Measurements from ENCODE around the gene ADGRG3. TPM values are rescaled to one million over a fixed set of nuclear protein-coding genes. Genes with fewer than 3 reads are reported as not detected.

The ADGRG3 gene
- polyA plus RNA-seq, 4 donors = 0.45 to 8.6 (median 1.1) TPM

DNA sequence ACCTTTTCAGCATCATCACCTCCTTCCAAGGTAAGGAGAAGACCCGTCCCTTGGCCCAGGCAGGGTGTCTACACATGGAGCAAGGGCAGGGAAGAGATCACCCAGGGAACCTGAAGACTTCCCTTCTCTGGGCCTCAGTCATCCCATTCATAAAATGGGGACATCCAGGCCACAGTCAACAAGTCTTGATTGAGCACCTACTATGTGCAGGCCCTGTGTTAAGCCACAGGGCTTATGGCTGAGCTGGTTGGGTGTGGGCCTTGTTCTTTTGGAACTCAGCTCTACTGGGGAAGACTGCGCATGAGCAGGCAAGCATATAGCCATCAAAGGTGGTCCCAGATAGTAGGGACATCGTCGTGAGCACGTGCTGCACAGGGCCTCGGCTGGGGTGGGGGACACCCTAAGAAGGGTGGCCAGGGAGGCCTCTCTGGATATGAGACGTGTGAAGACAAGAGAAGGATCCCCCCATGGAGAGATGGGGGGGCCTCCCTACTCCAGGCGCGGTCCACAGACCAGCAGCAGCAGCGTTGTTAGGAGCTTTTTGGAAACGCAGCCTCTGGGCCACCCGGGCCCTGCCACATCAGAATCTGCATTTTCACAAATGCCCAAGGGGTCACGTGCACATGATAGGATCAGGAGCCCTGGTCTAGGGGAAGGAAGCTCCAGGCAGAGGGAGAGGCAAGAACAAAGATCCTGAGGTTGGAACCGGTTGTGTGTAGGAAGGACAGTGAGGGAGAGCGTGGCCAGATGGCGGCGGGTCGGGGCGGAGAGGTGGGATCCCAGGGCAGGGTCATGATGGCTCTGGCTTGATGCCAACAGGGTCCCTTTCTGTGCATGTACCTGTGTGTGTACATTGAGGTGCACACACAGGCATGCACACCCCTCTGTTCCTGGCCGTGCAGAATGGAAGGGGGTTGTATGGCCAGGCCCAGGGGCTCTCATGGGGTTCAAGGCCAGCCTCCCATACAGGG lies 5.9 kb upstream of the ADGRG3 start:
- H3K4me1 ChIP-seq (ENCODE audit: control insufficient read depth in 3 of 3, insufficient read depth in 2 of 3, low read depth in 1 of 3, low read length in 2 of 3) = no peaks in the 10 kb centered on the region
- no peak overlapping the region for H3K27ac ChIP-seq (ENCODE audit: low read depth in 1 of 3, low read length in 2 of 3)
- H3K27me3 ChIP-seq (ENCODE audit: control insufficient read depth in 3 of 3, insufficient read depth in 3 of 3, low read length in 3 of 3) = no peaks in the 10 kb centered on the region
- H3K9me3 ChIP-seq (ENCODE audit: control insufficient read depth in 2 of 2, insufficient read depth in 1 of 2, low read depth in 1 of 2, low read length in 1 of 2) = no peaks in the 10 kb centered on the region
- WGBS, 3 donors = 88 to 91% (median 89%) methylated on average over 20 of the region's 20 CpGs
- no peak overlapping the region for H3K4me3 ChIP-seq (ENCODE audit: low read depth in 1 of 3, low read length in 3 of 3)
- DNase-seq (no peak), FAIRE-seq (no peak)
- peaks cover 0 to 86% (median 8%) of the 10 kb centered on the region in 3 donors for H3K36me3 ChIP-seq (ENCODE audit: control insufficient read depth in 3 of 3, insufficient read depth in 2 of 3, low read depth in 1 of 3, low read length in 3 of 3)

DNA sequence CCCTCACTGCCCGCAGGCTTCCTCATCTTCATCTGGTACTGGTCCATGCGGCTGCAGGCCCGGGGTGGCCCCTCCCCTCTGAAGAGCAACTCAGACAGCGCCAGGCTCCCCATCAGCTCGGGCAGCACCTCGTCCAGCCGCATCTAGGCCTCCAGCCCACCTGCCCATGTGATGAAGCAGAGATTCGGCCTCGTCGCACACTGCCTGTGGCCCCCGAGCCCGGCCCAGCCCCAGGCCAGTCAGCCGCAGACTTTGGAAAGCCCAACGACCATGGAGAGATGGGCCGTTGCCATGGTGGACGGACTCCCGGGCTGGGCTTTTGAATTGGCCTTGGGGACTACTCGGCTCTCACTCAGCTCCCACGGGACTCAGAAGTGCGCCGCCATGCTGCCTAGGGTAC lies 4.7 kb upstream of the ADGRG3 start:
- DNase-seq (no peak), FAIRE-seq (no peak)
- H3K4me3 ChIP-seq (ENCODE audit: low read depth in 1 of 3, low read length in 3 of 3) = no peak overlapping the region
- H3K9me3 ChIP-seq (ENCODE audit: control insufficient read depth in 2 of 2, insufficient read depth in 1 of 2, low read depth in 1 of 2, low read length in 1 of 2) = no peaks in the 10 kb centered on the region
- H3K27ac ChIP-seq (ENCODE audit: low read depth in 1 of 3, low read length in 2 of 3) = no peak overlapping the region
- no peaks in the 10 kb centered on the region for H3K4me1 ChIP-seq (ENCODE audit: control insufficient read depth in 3 of 3, insufficient read depth in 2 of 3, low read depth in 1 of 3, low read length in 2 of 3)
- no peaks in the 10 kb centered on the region for H3K27me3 ChIP-seq (ENCODE audit: control insufficient read depth in 3 of 3, insufficient read depth in 3 of 3, low read length in 3 of 3)
- H3K36me3 ChIP-seq (ENCODE audit: control insufficient read depth in 3 of 3, insufficient read depth in 2 of 3, low read depth in 1 of 3, low read length in 3 of 3) = peaks cover 0 to 75% (median 5%) of the 10 kb centered on the region in 3 donors
- 87 to 90% (median 89%) methylated on average over 17 to 21 of the region's 21 CpGs for WGBS, 3 donors

- peaks cover 0 to 69% (median 5%) of the 10 kb centered on the region in 3 donors for H3K36me3 ChIP-seq (ENCODE audit: control insufficient read depth in 3 of 3, insufficient read depth in 2 of 3, low read depth in 1 of 3, low read length in 3 of 3)
- no peak for FAIRE-seq
- no peak overlapping the region for H3K27ac ChIP-seq (ENCODE audit: low read depth in 1 of 3, low read length in 2 of 3)
These were observed 4.0 kb upstream of the ADGRG3 start for GRCh38 chr16:57663917-57664661.

GRCh38 chr16:57664662-57665025 lies 3.5 kb upstream of the ADGRG3 start:
- Histone ChIP-seq H3K4me3 (ENCODE audit: low read depth in 1 of 3, low read length in 3 of 3) (no peak overlapping the region), H3K9me3 (ENCODE audit: control insufficient read depth in 2 of 2, insufficient read depth in 1 of 2, low read depth in 1 of 2, low read length in 1 of 2) (no peaks in the 10 kb centered on the region), H3K27me3 (ENCODE audit: control insufficient read depth in 3 of 3, insufficient read depth in 3 of 3, low read length in 3 of 3) (no peaks in the 10 kb centered on the region), H3K36me3 (ENCODE audit: control insufficient read depth in 3 of 3, insufficient read depth in 2 of 3, low read depth in 1 of 3, low read length in 3 of 3) (peaks cover 0 to 63% (median 5%) of the 10 kb centered on the region in 3 donors), H3K27ac (ENCODE audit: low read depth in 1 of 3, low read length in 2 of 3) (no peak overlapping the region), H3K4me1 (ENCODE audit: control insufficient read depth in 3 of 3, insufficient read depth in 2 of 3, low read depth in 1 of 3, low read length in 2 of 3) (no peaks in the 10 kb centered on the region)
- FAIRE-seq = no peak
- 85 to 90% (median 86%) methylated on average over 6 of the region's 6 CpGs for WGBS, 3 donors
- DNase-seq = no peak

More at GRCh38 chr16:57663917-57664661, 4.0 kb upstream of the ADGRG3 start:
- H3K4me3 ChIP-seq (ENCODE audit: low read depth in 1 of 3, low read length in 3 of 3) = no peak overlapping the region
- H3K9me3 ChIP-seq (ENCODE audit: control insufficient read depth in 2 of 2, insufficient read depth in 1 of 2, low read depth in 1 of 2, low read length in 1 of 2) = no peaks in the 10 kb centered on the region
- no peak for DNase-seq
- 84 to 85% (median 84%) methylated on average over 15 of the region's 15 CpGs for WGBS, 3 donors
- H3K4me1 ChIP-seq (ENCODE audit: control insufficient read depth in 3 of 3, insufficient read depth in 2 of 3, low read depth in 1 of 3, low read length in 2 of 3) = no peaks in the 10 kb centered on the region
- no peaks in the 10 kb centered on the region for H3K27me3 ChIP-seq (ENCODE audit: control insufficient read depth in 3 of 3, insufficient read depth in 3 of 3, low read length in 3 of 3)

DNA sequence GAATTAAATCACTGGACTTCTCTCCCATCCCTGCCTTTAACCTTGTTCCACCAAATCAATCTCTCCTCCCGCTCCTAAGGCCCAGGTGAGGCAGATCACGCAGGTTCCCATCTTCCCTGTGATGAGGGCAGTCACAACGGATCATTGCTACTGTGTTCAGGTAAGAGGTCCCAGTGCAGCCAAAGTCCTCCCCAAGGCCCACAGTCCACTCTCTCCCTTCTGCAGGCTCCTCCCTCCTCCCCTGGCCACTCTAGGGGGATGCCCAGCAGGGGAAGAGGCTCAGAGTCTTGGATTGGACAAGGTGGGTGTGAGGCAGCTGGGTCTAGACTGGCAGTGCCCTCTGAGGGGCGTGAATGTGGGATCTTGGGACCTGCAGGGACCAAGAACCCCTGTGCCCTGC lies 2.6 kb upstream of the ADGRG3 start:
- Histone ChIP-seq H3K36me3 (ENCODE audit: control insufficient read depth in 3 of 3, insufficient read depth in 2 of 3, low read depth in 1 of 3, low read length in 3 of 3) (peaks cover 0 to 54% (median 5%) of the 10 kb centered on the region in 3 donors), H3K4me3 (ENCODE audit: low read depth in 1 of 3, low read length in 3 of 3) (no peak overlapping the region), H3K27ac (ENCODE audit: low read depth in 1 of 3, low read length in 2 of 3) (no peak overlapping the region), H3K9me3 (ENCODE audit: control insufficient read depth in 2 of 2, insufficient read depth in 1 of 2, low read depth in 1 of 2, low read length in 1 of 2) (no peaks in the 10 kb centered on the region), H3K4me1 (ENCODE audit: control insufficient read depth in 3 of 3, insufficient read depth in 2 of 3, low read depth in 1 of 3, low read length in 2 of 3) (no peaks in the 10 kb centered on the region), H3K27me3 (ENCODE audit: control insufficient read depth in 3 of 3, insufficient read depth in 3 of 3, low read length in 3 of 3) (no peaks in the 10 kb centered on the region)
- WGBS, 3 donors = 61 to 67% (median 65%) methylated on average over 3 to 4 of the region's 4 CpGs
- no peak for DNase-seq
- FAIRE-seq = no peak

- H3K4me3 ChIP-seq (ENCODE audit: low read depth in 1 of 3, low read length in 3 of 3) = no peak overlapping the region
- no peaks in the 10 kb centered on the region for H3K9me3 ChIP-seq (ENCODE audit: control insufficient read depth in 2 of 2, insufficient read depth in 1 of 2, low read depth in 1 of 2, low read length in 1 of 2)
- H3K27ac ChIP-seq (ENCODE audit: low read depth in 1 of 3, low read length in 2 of 3) = no peak overlapping the region
- H3K36me3 ChIP-seq (ENCODE audit: control insufficient read depth in 3 of 3, insufficient read depth in 2 of 3, low read depth in 1 of 3, low read length in 3 of 3) = peaks cover 0 to 45% (median 5%) of the 10 kb centered on the region in 3 donors
- no peaks in the 10 kb centered on the region for H3K4me1 ChIP-seq (ENCODE audit: control insufficient read depth in 3 of 3, insufficient read depth in 2 of 3, low read depth in 1 of 3, low read length in 2 of 3)
- 65 to 75% (median 73%) methylated on average over 10 to 11 of the region's 11 CpGs for WGBS, 3 donors
- FAIRE-seq (no peak), DNase-seq (no peak)
- no peaks in the 10 kb centered on the region for H3K27me3 ChIP-seq (ENCODE audit: control insufficient read depth in 3 of 3, insufficient read depth in 3 of 3, low read length in 3 of 3)
These were observed 1.6 kb upstream of the ADGRG3 start for GRCh38 chr16:57666353-57667047.

GRCh38 chr16:57667048-57667525 lies 1.0 kb upstream of the ADGRG3 start:
- H3K27me3 ChIP-seq (ENCODE audit: control insufficient read depth in 3 of 3, insufficient read depth in 3 of 3, low read length in 3 of 3) = no peaks in the 10 kb centered on the region
- H3K4me3 ChIP-seq (ENCODE audit: low read depth in 1 of 3, low read length in 3 of 3) = no peak overlapping the region
- DNase-seq (no peak), FAIRE-seq (no peak)
- H3K4me1 ChIP-seq (ENCODE audit: control insufficient read depth in 3 of 3, insufficient read depth in 2 of 3, low read depth in 1 of 3, low read length in 2 of 3) = no peaks in the 10 kb centered on the region
- H3K9me3 ChIP-seq (ENCODE audit: control insufficient read depth in 2 of 2, insufficient read depth in 1 of 2, low read depth in 1 of 2, low read length in 1 of 2) = no peaks in the 10 kb centered on the region
- WGBS, 3 donors = 66 to 79% (median 67%) methylated on average over 5 of the region's 5 CpGs
- no peak overlapping the region for H3K27ac ChIP-seq (ENCODE audit: low read depth in 1 of 3, low read length in 2 of 3)
- H3K36me3 ChIP-seq (ENCODE audit: control insufficient read depth in 3 of 3, insufficient read depth in 2 of 3, low read depth in 1 of 3, low read length in 3 of 3) = peaks cover 0 to 39% (median 5%) of the 10 kb centered on the region in 3 donors

Measured in small intestine (tissue), 7 donors.